Stimulated activated CD8-positive, alpha-beta memory T cell treated with anti-CD3 and anti-CD28 coated beads, Interleukin-15, amount 100 ng/mL, for 1 hour (primary cell): ENCODE results near the gene CYP2J2.
"Not testable (repeated sequence)": the region's sequence is repeated elsewhere in the genome, so short reads cannot be mapped to it uniquely, and the experiment has no call there.

Source experiments
- DNase-seq: peaks from one replicate; pipeline ENCODE4 v3.0.0-alpha.2; 2020; ENCODE audit warnings: low read depth

Gene CYP2J2

DNA sequence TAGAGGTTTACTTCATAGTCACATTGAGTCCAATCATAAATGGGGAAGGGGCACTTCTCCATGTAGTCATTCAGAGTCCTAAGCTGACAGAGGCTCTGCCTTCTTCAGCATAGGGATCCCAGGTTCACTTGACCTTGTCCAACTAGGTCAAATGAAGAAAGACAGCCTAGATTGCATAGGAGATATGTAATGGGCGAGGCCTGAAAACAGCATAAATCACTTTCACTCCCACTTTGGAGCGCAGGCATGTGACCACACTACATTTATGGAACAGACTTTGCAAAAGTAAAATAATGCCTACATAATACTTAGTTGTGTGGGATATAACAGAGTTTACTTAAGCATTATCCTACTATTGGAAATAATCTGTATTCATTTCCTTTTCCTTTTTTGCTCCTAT, 60.1 kb downstream of the CYP2J2 start:
- no peak for DNase-seq

- no peak for DNase-seq
Observed at GRCh38 chr1:59857679-59858354, 68.8 kb downstream of the CYP2J2 start.

GRCh38 chr1:59856725-59857338, 69.7 kb downstream of the CYP2J2 start:
- DNase-seq = no peak

GRCh38 chr1:59855297-59855696, 71.3 kb downstream of the CYP2J2 start:
- not testable (repeated sequence) for DNase-seq

- DNase-seq = no peak
Observed at GRCh38 chr1:59852117-59852516, 74.5 kb downstream of the CYP2J2 start.

DNA sequence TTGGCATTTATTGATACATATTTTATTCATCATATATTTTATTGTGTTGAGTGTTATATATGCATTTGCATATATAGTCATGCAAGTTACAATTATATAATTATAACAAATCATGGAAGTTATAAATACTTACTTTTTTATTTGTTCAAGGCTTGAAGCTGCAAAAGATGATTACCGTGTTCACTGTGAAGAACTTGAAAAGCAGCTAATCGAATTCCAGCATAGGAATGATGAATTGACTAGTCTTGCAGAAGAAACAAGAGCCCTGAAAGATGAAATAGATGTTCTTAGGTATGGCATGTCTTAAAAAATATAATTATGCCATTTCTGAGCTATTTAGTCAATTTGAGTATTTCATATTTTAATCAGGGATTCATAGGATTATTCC, 79.7 kb downstream of the CYP2J2 start:
- DNase-seq = no peak

DNA sequence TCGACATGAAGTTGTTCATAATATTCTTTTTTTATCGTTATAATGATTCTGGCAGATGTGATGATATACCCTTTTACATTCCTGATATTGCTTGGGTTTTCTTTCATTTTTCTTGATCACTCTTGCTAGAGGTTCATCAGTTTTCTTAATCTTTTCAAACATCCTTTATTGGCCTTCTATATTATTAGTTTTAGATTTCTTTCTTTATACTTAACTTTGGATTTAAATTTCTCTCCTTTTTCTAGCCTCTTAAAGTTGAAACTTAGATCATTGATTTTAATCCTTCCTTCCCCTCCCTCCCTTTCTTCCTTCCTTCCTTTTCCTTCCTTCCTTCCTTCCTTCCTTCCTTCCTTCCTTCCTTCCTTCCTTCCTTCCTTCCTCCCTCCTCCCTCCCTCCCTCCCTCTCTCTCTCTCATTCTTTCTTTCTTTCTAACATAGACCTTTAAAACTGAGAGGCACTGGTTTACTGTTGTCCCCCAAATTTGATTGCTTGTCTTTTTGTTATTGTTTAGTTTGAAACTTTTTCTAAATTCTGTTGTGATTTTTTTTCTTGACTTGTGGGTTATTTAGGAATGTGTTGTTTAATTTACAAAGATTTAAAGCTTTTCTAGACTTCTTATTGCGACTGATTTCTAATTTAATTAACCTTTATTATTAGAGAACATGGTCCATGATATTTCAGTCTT, 80.2 kb downstream of the CYP2J2 start:
- no peak for DNase-seq

DNA sequence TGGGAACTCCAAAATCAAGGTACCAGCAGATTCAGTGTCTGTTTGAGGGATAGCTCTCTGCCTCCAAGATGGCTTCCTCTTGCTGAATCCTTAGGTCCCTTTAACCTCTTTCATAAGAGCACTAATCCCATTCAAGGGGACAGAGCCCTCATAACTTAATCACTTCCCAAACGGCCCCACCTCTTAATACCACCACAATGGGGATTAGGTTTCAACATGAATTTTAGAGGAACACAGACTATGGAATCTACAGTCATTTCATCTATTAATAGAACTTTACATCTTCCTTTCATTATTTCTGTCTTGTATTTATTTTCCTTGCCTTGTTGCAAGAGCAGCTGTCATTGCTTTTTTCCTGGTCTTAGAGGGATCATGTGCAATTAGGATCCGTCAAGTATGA, 81.5 kb downstream of the CYP2J2 start:
- DNase-seq = no peak
